H9 (cell line): Measurements from ENCODE around the gene LOXL1. TPM values are rescaled to one million over a fixed set of nuclear protein-coding genes. Genes with fewer than 3 reads are reported as not detected.
A peak's percentile ranks its signal among the peaks of the same experiment; 100 is the strongest.

ENCODE experiments used
- DNase-seq: peaks from one replicate; pipeline ENCODE4 v3.0.0-alpha.2; 2017
- H2AFZ ChIP-seq: one replicate; pipeline ENCODE4 v1.6.1; 2013; ENCODE audit warnings: mild to moderate bottlenecking, low read length, control low read depth, moderate library complexity
- H2AK5ac ChIP-seq: 2 replicates; pipeline ENCODE4 v1.6.1; 2013; ENCODE audit warnings: low read length, control low read depth, mixed read lengths; ENCODE audit not compliant: insufficient read length
- H2BK120ac ChIP-seq: one replicate; pipeline ENCODE4 v1.6.1; 2013; ENCODE audit warnings: low read depth, mild to moderate bottlenecking, low read length, control low read depth, inconsistent platforms; ENCODE audit not compliant: poor library complexity, severe bottlenecking
- H2BK12ac ChIP-seq: 2 replicates; pipeline ENCODE4 v1.6.1; 2013; ENCODE audit warnings: low read length, control low read depth, mixed read lengths, low read depth; ENCODE audit not compliant: insufficient read length
- H2BK15ac ChIP-seq: 2 replicates; pipeline ENCODE4 v1.6.1; 2013; ENCODE audit warnings: low read depth, low read length, control low read depth
- H2BK20ac ChIP-seq: one replicate; pipeline ENCODE4 v1.6.1; 2013; ENCODE audit warnings: low read depth, mild to moderate bottlenecking, low read length, control low read depth, inconsistent platforms; ENCODE audit not compliant: poor library complexity, severe bottlenecking
- H2BK5ac ChIP-seq: 2 replicates; pipeline ENCODE4 v1.6.1; 2013; ENCODE audit warnings: low read length, control low read depth, mixed read lengths; ENCODE audit not compliant: insufficient read length
- H3K14ac ChIP-seq: 2 replicates; pipeline ENCODE4 v1.6.1; 2013; ENCODE audit warnings: low read length, control low read depth; ENCODE audit not compliant: insufficient read depth
- H3K18ac ChIP-seq: 2 replicates; pipeline ENCODE4 v1.6.1; 2013; ENCODE audit warnings: low read depth, mild to moderate bottlenecking, mixed read lengths, low read length, control low read depth; ENCODE audit not compliant: insufficient read length
- H3K23ac ChIP-seq: 2 replicates; pipeline ENCODE4 v1.6.1; 2013; ENCODE audit warnings: low read length, control low read depth, mixed read lengths, low read depth; ENCODE audit not compliant: insufficient read length
- H3K23me2 ChIP-seq: 2 replicates; pipeline ENCODE4 v1.6.1; 2013; ENCODE audit warnings: low read depth, mild to moderate bottlenecking, mixed read lengths, low read length, control low read depth; ENCODE audit not compliant: insufficient read length, poor library complexity, severe bottlenecking
- H3K27ac ChIP-seq: 2 replicates; pipeline ENCODE4 v1.5.1; 2013; ENCODE audit warnings: low read length, control low read depth, mixed read lengths, low read depth; ENCODE audit not compliant: insufficient read length
- H3K27me3 ChIP-seq: 2 replicates; pipeline ENCODE4 v1.6.1; 2013; ENCODE audit warnings: low read length, control low read depth, inconsistent platforms; ENCODE audit not compliant: insufficient read depth
- H3K4ac ChIP-seq: 2 replicates; pipeline ENCODE4 v1.6.1; 2013; ENCODE audit warnings: low read depth, mild to moderate bottlenecking, control low read depth, inconsistent platforms, low read length, moderate library complexity
- H3K4me1 ChIP-seq: 2 replicates; pipeline ENCODE4 v1.6.1; 2013; ENCODE audit warnings: low read length, control low read depth, inconsistent platforms; ENCODE audit not compliant: insufficient read depth
- H3K4me2 ChIP-seq: 2 replicates; pipeline ENCODE4 v1.6.1; 2013; ENCODE audit warnings: low read length, control low read depth, mixed read lengths; ENCODE audit not compliant: insufficient read length, insufficient read depth
- H3K56ac ChIP-seq: 2 replicates; pipeline ENCODE4 v1.6.1; 2013; ENCODE audit warnings: low read depth, mild to moderate bottlenecking, mixed read lengths, low read length, control low read depth; ENCODE audit not compliant: insufficient read length
- H3K79me1 ChIP-seq: 2 replicates; pipeline ENCODE4 v1.6.1; 2013; ENCODE audit warnings: low read depth, mild to moderate bottlenecking, moderate library complexity, low read length, control low read depth, inconsistent platforms; ENCODE audit not compliant: insufficient read depth, poor library complexity, severe bottlenecking
- H3K79me2 ChIP-seq: 2 replicates; pipeline ENCODE4 v1.6.1; 2013; ENCODE audit warnings: low read length, control low read depth, inconsistent platforms; ENCODE audit not compliant: insufficient read depth
- H3K9ac ChIP-seq: 2 replicates; pipeline ENCODE4 v1.6.1; 2013; ENCODE audit warnings: low read length, control low read depth, mixed read lengths; ENCODE audit not compliant: insufficient read length; ENCODE audit errors: extremely low read depth
- H3K9me3 ChIP-seq: one replicate; pipeline ENCODE4 v1.6.1; 2013; ENCODE audit warnings: low read depth, low read length, inconsistent platforms; ENCODE audit not compliant: control insufficient read depth
- H3T11ph ChIP-seq: one replicate; pipeline ENCODE4 v1.6.1; 2013; ENCODE audit warnings: mild to moderate bottlenecking, low read length, control low read depth, inconsistent platforms
- H4K20me1 ChIP-seq: one replicate; pipeline ENCODE4 v1.6.1; 2013; ENCODE audit not compliant: control insufficient read depth, insufficient read length, insufficient read depth
- H4K5ac ChIP-seq: 2 replicates; pipeline ENCODE4 v1.6.1; 2013; ENCODE audit warnings: low read depth, mild to moderate bottlenecking, mixed read lengths, low read length, control low read depth; ENCODE audit not compliant: insufficient read length
- H4K8ac ChIP-seq: replicated peaks from 2 replicates; pipeline ENCODE4 v1.6.1; 2013; ENCODE audit warnings: low read length, control low read depth, mixed read lengths, low read depth; ENCODE audit not compliant: insufficient read length
- H4K91ac ChIP-seq: 2 replicates; pipeline ENCODE4 v1.6.1; 2013; ENCODE audit warnings: low read depth, mild to moderate bottlenecking, moderate library complexity, mixed read lengths, low read length, control low read depth; ENCODE audit not compliant: insufficient read length
- H3K27ac Mint-ChIP-seq, 3 experiments: 2 replicates in 2 of 3; 3 replicates in 1 of 3; pipeline ENCODE4 v1.8.0; 2020 to 2021; ENCODE audit warnings: mixed read lengths in 3 of 3, mild to moderate bottlenecking in 1 of 3, moderate library complexity in 1 of 3
- H3K27me3 Mint-ChIP-seq: 2 replicates; pipeline ENCODE4 v1.8.0; 2021; ENCODE audit warnings: low read depth, mild to moderate bottlenecking, moderate library complexity, mixed read lengths
- H3K36me3 Mint-ChIP-seq, 3 experiments: 2 replicates in 2 of 3; 3 replicates in 1 of 3; pipeline ENCODE4 v1.8.0; 2020 to 2021; ENCODE audit warnings: low read depth in 3 of 3, mixed read lengths in 3 of 3; ENCODE audit not compliant: insufficient read depth in 1 of 3
- H3K4me1 Mint-ChIP-seq, 2 experiments: 2 replicates each; pipeline ENCODE4 v1.8.0; 2020; ENCODE audit warnings: mixed read lengths in 2 of 2
- H3K4me3 Mint-ChIP-seq, 2 experiments: 2 replicates in 1 of 2; 3 replicates in 1 of 2; pipeline ENCODE4 v1.8.0; 2020 to 2021; ENCODE audit warnings: mild to moderate bottlenecking in 2 of 2, mixed read lengths in 2 of 2, moderate library complexity in 1 of 2
- H3K9me3 Mint-ChIP-seq, 2 experiments: 2 replicates in 1 of 2; 3 replicates in 1 of 2; pipeline ENCODE4 v1.8.0; 2020; ENCODE audit warnings: mild to moderate bottlenecking in 2 of 2, mixed read lengths in 2 of 2, moderate library complexity in 1 of 2
- CTCF ChIP-seq: fragments of 200-600 bp; sonication (generic); conservative IDR thresholded peaks from 3 replicates; pipeline ENCODE4 v1.8.0; 2021; ENCODE audit warnings: antibody characterized with exemption, mild to moderate bottlenecking
- WGBS: extraction: QIAGEN DNeasy Blood & Tissue Kit; methylation state at CpG from one replicate; pipeline ENCODE4 v1.1.7; 2013; ENCODE audit warnings: missing lambda C conversion rate, low lambda C conversion rate, mixed read lengths; ENCODE audit not compliant: insufficient read length; ENCODE audit errors: extremely low coverage; 5-methylcytosine and 5-hydroxymethylcytosine counted together
- total RNA-seq: library from RNA; stranded (reverse); gene quantifications from 2 replicates; pipeline ENCODE4 v1.2.1, GENCODE V29; 2021

The LOXL1 gene
- total RNA-seq, 1 experiment from 2014 or later: 9.1 TPM

GRCh38 chr15:73941449-73941848, 15.2 kb downstream of the LOXL1 start:
- TF ChIP-seq CTCF: no peak
- H2BK5ac ChIP-seq: no peak overlapping the region
- H3K9me3 Mint-ChIP-seq: no peaks in the 10 kb centered on the region
- no peak overlapping the region for H4K8ac ChIP-seq
- H3K4me1 Mint-ChIP-seq: peaks cover 8 to 9% of the 10 kb centered on the region in 2 experiments
- no peaks in the 10 kb centered on the region for H3K27me3 ChIP-seq
- no peak overlapping the region for H4K5ac ChIP-seq
- H3K4me2 ChIP-seq: no peak overlapping the region
- no peaks in the 10 kb centered on the region for H3K36me3 Mint-ChIP-seq
- no peak overlapping the region for H3T11ph ChIP-seq
- no peaks in the 10 kb centered on the region for H3K9me3 ChIP-seq
- peaks cover 8% of the 10 kb centered on the region for H3K27me3 Mint-ChIP-seq
- H3K9ac ChIP-seq: no peak overlapping the region
- no CpG with 5 or more reads among the region's 3 CpGs for WGBS
- no peak overlapping the region for H2BK20ac ChIP-seq
- H3K4me1 ChIP-seq: no peaks in the 10 kb centered on the region
- peak overlapping the region in 1 of 3 experiments; percentile 90; a peak in 2 of 7 replicates for H3K27ac Mint-ChIP-seq
- no peaks in the 10 kb centered on the region for H3K79me1 ChIP-seq
- H2AFZ ChIP-seq: no peak overlapping the region
- no peak overlapping the region for H3K27ac ChIP-seq
- no peaks in the 10 kb centered on the region for H4K20me1 ChIP-seq
- H3K79me2 ChIP-seq: no peaks in the 10 kb centered on the region
- H3K4me3 Mint-ChIP-seq: no peak overlapping the region
- H3K18ac ChIP-seq: no peak overlapping the region
- no peak for DNase-seq
- no peak overlapping the region for H2AK5ac ChIP-seq
- no peak overlapping the region for H3K23ac ChIP-seq
- no peak overlapping the region for H3K14ac ChIP-seq
- H2BK15ac ChIP-seq: no peak overlapping the region; the same call in 1 of the 2 replicates
- H2BK120ac ChIP-seq: no peak overlapping the region
- H2BK12ac ChIP-seq: no peak overlapping the region
- H4K91ac ChIP-seq: no peak overlapping the region
- no peak overlapping the region for H3K56ac ChIP-seq
- H3K4ac ChIP-seq: no peak overlapping the region
- H3K23me2 ChIP-seq: no peaks in the 10 kb centered on the region
